ENCODE data around the gene CDKN2D. TPM values are rescaled to one million over a fixed set of nuclear protein-coding genes. Genes with fewer than 3 reads are reported as not detected.

CDKN2D gene
- total RNA-seq, 1 experiment from 2014 or later, result 3.5 TPM

DNA sequence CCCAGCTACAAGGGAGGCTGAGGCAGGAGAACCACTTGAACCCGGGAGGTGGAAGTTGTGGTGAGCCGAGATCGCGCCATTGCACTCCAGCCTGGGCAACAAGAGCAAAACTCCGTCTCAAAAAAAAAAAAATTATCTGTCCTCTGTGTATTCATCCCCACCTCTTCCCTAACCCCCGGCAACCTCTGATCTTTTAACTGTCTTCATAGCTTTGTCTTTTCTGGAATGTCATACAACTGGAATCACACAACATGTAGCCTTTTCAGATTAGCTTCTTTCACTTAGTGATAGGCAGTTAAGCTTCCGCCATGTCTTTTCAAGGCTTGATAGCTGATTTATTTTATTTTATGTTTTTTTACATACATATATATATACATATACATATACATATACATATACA is 43.1 kb downstream of the CDKN2D start:
- no peak for DNase-seq (ENCODE audit: extremely low read depth, low read depth)

DNA sequence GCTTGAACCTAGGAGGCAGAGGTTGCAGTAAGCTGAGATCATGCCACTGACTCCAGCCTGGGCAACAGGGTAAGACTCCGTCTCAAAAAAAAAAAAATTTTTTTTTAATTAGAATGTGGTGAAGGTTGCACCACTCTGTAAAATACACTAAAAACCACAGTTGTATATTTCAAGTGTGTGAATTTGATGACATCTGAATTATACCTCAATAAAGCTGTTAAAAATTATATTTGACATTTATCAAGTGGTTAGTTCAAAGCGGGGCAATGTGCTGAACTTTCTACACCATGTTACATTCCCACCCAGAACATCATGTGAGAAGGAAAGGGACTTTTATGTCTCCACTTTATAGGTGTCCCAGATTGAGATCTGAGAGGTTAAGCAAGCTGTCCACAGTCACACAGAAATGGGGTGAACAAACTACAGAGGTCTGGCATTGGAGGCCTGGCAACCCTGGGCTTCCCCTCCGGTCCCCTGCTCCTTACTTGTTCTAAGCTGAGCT is 45.6 kb downstream of the CDKN2D start:
- no peak for DNase-seq (ENCODE audit: extremely low read depth, low read depth)

DNA sequence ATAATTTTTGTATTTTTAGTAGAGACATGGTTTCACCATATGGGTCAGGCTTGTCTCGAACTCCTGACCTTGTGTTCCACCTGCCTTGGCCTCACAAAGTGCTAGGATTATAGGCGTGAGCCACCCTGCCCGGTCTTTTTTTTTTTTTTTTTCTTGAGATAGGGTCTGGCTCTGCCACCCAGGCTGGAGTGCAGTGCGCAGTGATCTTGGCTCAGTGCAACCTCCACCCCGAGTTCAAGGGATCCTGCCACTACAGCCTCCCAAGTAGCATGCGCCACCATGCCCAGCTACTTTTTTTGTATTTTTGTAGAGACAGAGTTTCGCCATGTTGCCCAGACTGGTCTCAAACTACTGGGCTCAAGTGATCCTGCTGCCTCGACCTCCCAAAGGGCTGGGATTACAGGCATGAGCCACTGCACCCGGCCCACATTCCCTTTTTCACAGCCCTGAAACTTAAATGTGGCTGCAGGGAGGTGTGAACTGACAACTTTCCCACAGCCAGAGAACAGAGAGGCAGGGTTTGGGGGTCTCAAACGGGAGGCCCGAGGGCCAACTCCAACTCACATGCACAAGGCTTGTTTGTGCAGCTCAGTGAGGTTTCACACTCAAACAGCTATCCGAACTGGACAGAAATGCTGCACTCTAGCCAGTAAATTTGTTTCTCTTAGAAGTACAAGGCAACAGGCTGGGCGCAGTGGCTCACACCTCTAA is 47.2 kb downstream of the CDKN2D start:
- no peak for DNase-seq (ENCODE audit: extremely low read depth, low read depth)

DNA sequence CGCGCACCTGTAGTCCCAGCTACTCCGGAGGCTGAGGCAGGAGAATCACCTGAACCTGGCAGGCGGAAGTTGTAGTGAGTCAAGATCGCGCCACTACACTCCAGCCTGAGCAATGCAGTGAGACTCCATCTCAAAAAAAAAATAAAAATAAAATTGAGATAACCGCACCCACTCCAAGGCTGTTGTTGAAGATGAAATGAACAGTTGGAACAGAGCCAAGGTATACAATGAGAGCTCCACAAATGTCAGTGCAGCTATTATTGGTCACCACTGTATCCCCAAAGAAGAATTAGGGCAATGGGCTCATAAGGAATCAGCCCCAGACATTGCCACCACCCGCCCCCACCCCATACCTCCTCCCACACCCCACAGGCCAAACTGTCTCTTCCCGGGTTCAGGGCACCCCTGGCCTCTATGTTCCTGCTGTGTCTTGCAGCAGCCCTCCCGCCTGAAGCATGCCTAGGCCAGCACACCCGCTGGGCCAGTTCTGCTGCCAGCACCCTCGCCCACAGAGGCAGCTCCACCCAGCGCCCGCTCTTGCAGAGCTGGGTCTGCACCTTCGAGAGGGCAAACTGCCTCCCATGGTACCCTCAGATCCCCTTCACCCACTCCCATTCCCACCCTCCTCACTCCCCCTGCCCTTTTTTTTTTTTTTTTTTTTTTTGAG is 48.0 kb downstream of the CDKN2D start:
- no peak for DNase-seq (ENCODE audit: extremely low read depth, low read depth)

DNA sequence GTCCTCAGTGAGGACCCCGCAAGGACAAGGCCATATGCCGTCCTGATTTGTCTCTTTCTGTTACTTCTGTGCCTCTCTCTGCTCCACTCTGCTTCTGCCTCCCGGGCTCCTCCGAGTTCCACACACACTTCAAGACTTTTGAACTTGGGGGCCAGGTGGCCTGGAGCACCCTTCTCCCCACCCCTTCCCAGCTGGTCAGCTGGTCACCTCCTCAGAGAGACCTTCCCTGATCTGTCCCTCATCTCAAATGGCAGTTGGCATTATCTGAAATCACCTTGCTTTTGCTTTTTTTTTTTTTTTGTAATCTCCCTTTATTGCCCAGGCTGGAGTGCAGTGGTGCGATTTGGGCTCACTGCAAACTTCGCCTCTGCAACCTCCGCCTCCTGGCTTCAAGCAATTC is 49.4 kb downstream of the CDKN2D start:
- DNase-seq (ENCODE audit: extremely low read depth, low read depth), result no peak

DNA sequence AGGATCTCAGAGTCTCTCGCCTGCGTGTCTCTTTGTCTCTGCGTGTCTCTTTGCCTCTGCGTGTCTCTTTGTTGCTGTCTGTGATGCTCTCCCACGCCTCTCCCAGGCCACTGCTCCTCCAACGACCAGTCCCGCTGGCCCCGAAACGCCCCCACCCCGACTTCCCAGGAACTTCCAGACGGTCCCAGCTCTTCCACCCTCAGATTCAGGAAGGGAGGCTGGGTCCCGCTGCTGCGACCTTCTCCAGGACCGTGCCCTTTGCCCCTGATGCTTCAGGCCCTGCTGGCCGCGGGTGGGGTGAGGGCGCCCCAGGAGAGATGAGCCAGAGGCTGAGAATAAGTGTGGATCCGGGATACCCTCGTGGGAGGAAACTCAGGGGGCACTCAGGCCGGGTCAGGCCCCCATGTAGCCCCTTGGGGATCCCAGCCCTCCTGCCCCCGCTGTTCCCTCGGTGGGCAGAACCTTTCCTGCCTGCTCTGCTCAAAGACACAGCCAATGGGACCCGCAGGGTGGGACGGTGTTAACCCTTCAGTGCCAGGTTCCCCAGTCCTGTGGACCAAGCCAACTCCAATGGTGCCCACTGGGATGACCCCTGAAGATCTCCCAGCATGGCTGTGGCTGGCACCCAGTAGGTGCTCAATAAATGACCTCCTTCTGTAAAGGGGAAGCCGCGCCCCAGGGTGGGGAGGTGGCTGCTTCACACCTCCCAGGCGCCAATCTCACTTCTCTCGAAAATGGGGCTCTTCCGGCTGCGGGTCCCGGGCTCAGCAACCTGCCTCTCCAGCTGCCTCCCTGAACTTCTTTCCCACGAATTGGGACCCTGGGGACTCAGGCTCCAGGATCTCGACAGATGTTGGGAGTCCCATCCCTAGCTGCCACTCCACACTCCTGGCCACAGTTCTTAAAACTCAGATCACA is 50.1 kb downstream of the CDKN2D start:
- DNase-seq (ENCODE audit: extremely low read depth, low read depth), result no peak

DNA sequence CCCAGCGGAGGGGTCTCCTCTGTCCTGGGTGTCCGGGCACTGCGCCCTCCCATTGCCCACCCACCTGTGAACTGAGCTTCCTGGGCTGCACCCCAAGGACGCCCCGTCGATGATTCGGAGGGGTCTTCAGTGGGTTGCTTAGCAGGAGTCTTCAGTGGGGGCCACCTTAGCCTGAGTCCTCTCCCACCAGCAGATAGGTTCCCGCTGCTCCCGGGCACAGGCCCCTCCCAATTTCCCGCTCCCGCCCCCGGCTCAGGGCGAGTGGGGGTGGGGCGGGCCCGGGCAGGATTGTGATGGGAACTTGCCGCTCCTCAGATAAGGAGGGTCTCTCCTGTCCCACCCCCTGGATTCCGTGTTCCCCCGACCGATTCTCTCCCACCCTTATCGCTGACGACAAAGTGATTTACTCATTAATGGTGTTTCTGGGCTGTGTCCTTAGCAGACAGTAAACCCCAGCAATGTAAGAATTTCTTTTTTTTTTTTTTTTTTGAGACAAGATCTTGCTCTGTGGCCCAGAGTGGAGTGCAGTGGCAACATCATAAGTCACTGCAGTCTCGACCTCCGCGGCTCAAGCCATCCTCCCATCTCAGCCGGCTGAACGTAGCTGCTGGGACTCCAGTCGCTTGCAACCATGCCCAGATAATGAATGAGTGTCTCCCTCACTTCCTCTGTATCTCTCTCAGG is 50.9 kb downstream of the CDKN2D start:
- DNase-seq (ENCODE audit: extremely low read depth, low read depth), result no peak

DNA sequence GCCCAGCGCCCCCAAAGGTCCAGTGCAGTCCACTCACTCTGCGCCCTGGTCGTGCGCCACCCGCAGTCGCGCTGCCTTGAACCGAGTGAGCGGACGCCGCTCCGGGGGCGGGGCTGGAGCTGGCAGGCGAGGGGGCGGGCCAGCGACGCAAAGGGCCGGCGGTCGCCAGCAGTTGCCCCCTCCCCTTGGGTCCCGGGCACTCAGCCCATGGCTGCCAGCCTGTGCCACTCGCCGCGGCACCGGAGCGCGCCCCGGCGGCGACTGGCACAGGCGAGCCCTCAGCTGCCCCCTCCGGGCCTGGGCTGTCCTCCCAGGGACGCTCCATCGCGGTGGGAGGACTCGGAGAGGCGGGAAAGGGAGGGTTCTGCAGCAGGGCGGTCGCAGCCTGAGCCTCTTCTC is 51.4 kb downstream of the CDKN2D start, which contains the start of gene S1PR5:
S1PR5 (minus strand) TSS at position 87 of the 399 bp plus-strand sequence. CDS start 2,436 bp downstream, outside the sequence.
- DNase-seq (ENCODE audit: extremely low read depth, low read depth), result no peak

DNA sequence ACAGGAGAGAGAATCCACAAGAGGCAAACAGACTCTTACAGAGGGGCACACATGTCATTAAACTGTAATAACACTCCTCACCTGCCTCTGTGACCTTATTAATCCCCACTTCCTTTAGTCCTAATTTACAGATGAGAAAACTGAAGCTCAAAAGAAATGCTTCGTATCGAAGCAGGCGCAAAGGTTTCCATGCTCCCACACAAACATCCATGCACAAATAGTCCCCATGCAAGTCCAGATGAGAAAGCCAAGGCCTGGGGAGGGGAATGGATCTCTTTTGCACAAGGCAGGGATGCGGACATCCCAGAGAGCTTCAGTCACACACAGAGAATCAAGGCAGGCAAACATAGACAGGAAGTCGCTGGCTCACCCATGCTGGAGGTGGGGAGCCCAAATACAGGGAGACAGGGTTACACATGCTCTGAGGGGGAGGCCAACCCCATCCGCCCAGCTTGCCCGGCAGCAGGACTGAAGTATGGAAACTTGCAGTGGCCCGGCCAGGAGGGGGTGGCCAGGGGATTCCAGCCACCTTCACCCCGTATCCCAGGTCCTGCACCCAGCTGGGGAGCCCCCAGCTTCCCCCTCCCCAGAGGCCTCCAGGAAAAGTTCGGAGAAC is 52.0 kb downstream of the CDKN2D start:
- DNase-seq (ENCODE audit: extremely low read depth, low read depth), result no peak

Small RNA genes within 50 kb of the gene (small RNA-seq; reads per million reads assigned to genes)
- gene MIR1238, result 0 reads per million in 2 experiments
- gene RNU7-140P, result 0 reads per million in 2 experiments

Other genes with a start within 250 kb of the CDKN2D start
- gene RAVER1, start 235.4 kb downstream of the CDKN2D start, total RNA-seq (2014; rRNA removed; shearing (Covaris generic)), result 9.5 and 10.7 TPM in 2 replicates
- 5.0 and 7.4 TPM in 2 replicates for gene ICAM3, start 229.4 kb downstream of the CDKN2D start, total RNA-seq (2014; rRNA removed; shearing (Covaris generic))
- gene TYK2, start 188.4 kb downstream of the CDKN2D start, total RNA-seq (2014; rRNA removed; shearing (Covaris generic)), result 43.4 and 43.9 TPM in 2 replicates
- gene CDC37, start 165.4 kb downstream of the CDKN2D start, total RNA-seq (2014; rRNA removed; shearing (Covaris generic)), result 116 and 131 TPM in 2 replicates
- 2.1 and 2.2 TPM in 2 replicates for gene PDE4A, start 148.4 kb downstream of the CDKN2D start, total RNA-seq (2014; rRNA removed; shearing (Covaris generic))
- 65.7 and 70.5 TPM in 2 replicates for gene KEAP1, start 65.6 kb downstream of the CDKN2D start, total RNA-seq (2014; rRNA removed; shearing (Covaris generic))
- gene S1PR5, start 51.5 kb downstream of the CDKN2D start, total RNA-seq (2014; rRNA removed; shearing (Covaris generic)), result 1.0 and 1.6 TPM in 2 replicates
- 27.4 and 38.9 TPM in 2 replicates for gene ATG4D, start 25.1 kb downstream of the CDKN2D start, total RNA-seq (2014; rRNA removed; shearing (Covaris generic))
- gene KRI1, start 3.0 kb downstream of the CDKN2D start, total RNA-seq (2014; rRNA removed; shearing (Covaris generic)), result 17.3 and 18.7 TPM in 2 replicates
- gene AP1M2, start 18.3 kb upstream of the CDKN2D start, total RNA-seq (2014; rRNA removed; shearing (Covaris generic)), result 12.3 and 13.5 TPM in 2 replicates
- gene SLC44A2, start 56.6 kb upstream of the CDKN2D start, total RNA-seq (2014; rRNA removed; shearing (Covaris generic)), result 2.6 TPM in 2 replicates
- 101 and 112 TPM in 2 replicates for gene ILF3, start 85.4 kb upstream of the CDKN2D start, total RNA-seq (2014; rRNA removed; shearing (Covaris generic))
- 30.0 and 31.2 TPM in 2 replicates for gene QTRT1, start 132.5 kb upstream of the CDKN2D start, total RNA-seq (2014; rRNA removed; shearing (Covaris generic))
- 33.8 and 38.8 TPM in 2 replicates for gene DNM2, start 149.1 kb upstream of the CDKN2D start, total RNA-seq (2014; rRNA removed; shearing (Covaris generic))

Data from NCI-H460 (cell line).